Measurements from ENCODE around the gene PDPN.

- TF ChIP-seq CTCF (IDR thresholded peaks at IDR 0.05): no peak
- no peak for TF ChIP-seq POLR2A (IDR thresholded peaks at IDR 0.05)
Measured at GRCh38 chr1:13570924-13571323, 12.7 kb upstream of the PDPN start.

Measured in body of pancreas (tissue), 4 donors.